ENCODE results near the gene TNFSF10.

The TNFSF10 gene

GRCh38 chr3:172562871-172563865, 39.9 kb upstream of the TNFSF10 start:
- H3K27ac ChIP-seq, result peak overlapping the region; percentile 12
- DNase-seq, result peak; percentile 48

DNA sequence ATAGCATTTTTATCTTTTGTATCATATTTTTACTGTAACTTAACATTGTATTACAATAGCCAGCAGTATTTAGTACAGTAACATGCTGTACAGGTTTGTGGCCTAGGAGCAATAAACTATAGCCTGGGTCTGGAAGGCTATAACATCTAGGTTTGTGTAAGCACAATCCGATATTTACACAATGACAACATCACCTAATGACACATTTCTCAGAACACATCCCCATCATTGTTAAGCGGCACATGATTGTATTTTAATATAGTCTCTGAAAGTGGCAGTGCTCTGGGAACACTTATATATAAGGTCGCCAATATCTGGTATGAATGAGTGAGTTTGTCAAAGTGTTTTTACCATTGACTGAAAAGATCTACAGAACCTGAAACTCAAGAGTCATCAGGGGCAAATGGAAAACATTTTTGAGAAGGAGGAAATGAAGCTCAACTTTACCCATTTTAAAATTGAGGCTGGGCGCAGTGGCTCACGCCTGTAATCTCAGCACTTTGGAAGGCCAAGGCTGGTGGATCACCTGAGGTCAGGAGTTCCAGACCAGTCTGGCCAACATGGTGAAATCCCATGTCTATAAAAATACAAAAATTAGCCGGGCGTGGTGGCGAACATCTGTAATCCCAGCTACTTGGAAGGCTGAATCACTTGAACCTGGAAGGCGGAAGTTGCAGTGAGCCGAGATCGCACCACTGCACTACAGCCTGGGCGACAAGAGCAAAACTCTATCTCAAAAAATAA, 38.8 kb upstream of the TNFSF10 start:
- Histone ChIP-seq H3K27ac (no peak overlapping the region), H3K27me3 (replicated peaks) (no peaks in the 10 kb centered on the region), H3K36me3 (replicated peaks) (no peaks in the 10 kb centered on the region), H3K4me3 (ENCODE audit: low read depth, low read length) (no peak overlapping the region)
- TF ChIP-seq, protein P1, sequence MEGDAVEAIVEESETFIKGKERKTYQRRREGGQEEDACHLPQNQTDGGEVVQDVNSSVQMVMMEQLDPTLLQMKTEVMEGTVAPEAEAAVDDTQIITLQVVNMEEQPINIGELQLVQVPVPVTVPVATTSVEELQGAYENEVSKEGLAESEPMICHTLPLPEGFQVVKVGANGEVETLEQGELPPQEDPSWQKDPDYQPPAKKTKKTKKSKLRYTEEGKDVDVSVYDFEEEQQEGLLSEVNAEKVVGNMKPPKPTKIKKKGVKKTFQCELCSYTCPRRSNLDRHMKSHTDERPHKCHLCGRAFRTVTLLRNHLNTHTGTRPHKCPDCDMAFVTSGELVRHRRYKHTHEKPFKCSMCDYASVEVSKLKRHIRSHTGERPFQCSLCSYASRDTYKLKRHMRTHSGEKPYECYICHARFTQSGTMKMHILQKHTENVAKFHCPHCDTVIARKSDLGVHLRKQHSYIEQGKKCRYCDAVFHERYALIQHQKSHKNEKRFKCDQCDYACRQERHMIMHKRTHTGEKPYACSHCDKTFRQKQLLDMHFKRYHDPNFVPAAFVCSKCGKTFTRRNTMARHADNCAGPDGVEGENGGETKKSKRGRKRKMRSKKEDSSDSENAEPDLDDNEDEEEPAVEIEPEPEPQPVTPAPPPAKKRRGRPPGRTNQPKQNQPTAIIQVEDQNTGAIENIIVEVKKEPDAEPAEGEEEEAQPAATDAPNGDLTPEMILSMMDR (IDR thresholded peaks at IDR 0.05; ENCODE audit: low read depth, low read length, missing control alignments), result no peak
- in situ Hi-C loops (cut with HindIII; ENCODE audit: low pct_ligation_motif_present, low sequenced_read_pairs), result no loop called here
- DNase-seq, result no peak

More at GRCh38 chr3:172562871-172563865, 39.9 kb upstream of the TNFSF10 start:
- Histone ChIP-seq H3K36me3 (replicated peaks) (no peaks in the 10 kb centered on the region), H3K27me3 (replicated peaks) (no peaks in the 10 kb centered on the region), H3K4me3 (ENCODE audit: low read depth, low read length) (no peak overlapping the region)
- TF ChIP-seq, protein P1 (IDR thresholded peaks at IDR 0.05; ENCODE audit: low read depth, low read length, missing control alignments), result no peak
- in situ Hi-C loops (cut with HindIII; ENCODE audit: low pct_ligation_motif_present, low sequenced_read_pairs), result no loop called here

- no peak for DNase-seq
- in situ Hi-C loops (cut with HindIII; ENCODE audit: low pct_ligation_motif_present, low sequenced_read_pairs), result no loop called here
- H3K27ac ChIP-seq, result no peak overlapping the region
- no peak overlapping the region for H3K4me3 ChIP-seq (ENCODE audit: low read depth, low read length)
- TF ChIP-seq, protein P1 (IDR thresholded peaks at IDR 0.05; ENCODE audit: low read depth, low read length, missing control alignments), result no peak
- no peaks in the 10 kb centered on the region for H3K27me3 ChIP-seq (replicated peaks)
- H3K36me3 ChIP-seq (replicated peaks), result no peaks in the 10 kb centered on the region
Observed at GRCh38 chr3:172560586-172560985, 37.4 kb upstream of the TNFSF10 start.

GRCh38 chr3:172560026-172560425, 36.8 kb upstream of the TNFSF10 start:
- in situ Hi-C loops (cut with HindIII; ENCODE audit: low pct_ligation_motif_present, low sequenced_read_pairs), result no loop called here
- Histone ChIP-seq H3K27me3 (replicated peaks) (no peaks in the 10 kb centered on the region), H3K27ac (no peak overlapping the region), H3K36me3 (replicated peaks) (no peaks in the 10 kb centered on the region), H3K4me3 (ENCODE audit: low read depth, low read length) (no peak overlapping the region)
- DNase-seq, result no peak
- TF ChIP-seq, protein P1 (IDR thresholded peaks at IDR 0.05; ENCODE audit: low read depth, low read length, missing control alignments), result no peak

- Histone ChIP-seq H3K27me3 (replicated peaks) (no peaks in the 10 kb centered on the region), H3K27ac (no peak overlapping the region), H3K36me3 (replicated peaks) (no peaks in the 10 kb centered on the region), H3K4me3 (ENCODE audit: low read depth, low read length) (no peak overlapping the region)
- in situ Hi-C loops (cut with HindIII; ENCODE audit: low pct_ligation_motif_present, low sequenced_read_pairs), result no loop called here
- TF ChIP-seq, protein P1 (IDR thresholded peaks at IDR 0.05; ENCODE audit: low read depth, low read length, missing control alignments), result no peak
- DNase-seq, result no peak
Observed at GRCh38 chr3:172559020-172559419, 35.8 kb upstream of the TNFSF10 start.
